Stimulated activated CD4-positive, alpha-beta T cell treated with anti-CD3 and anti-CD28 coated beads, Interleukin-1b, Interleukin-23, amount 100 ng/mL, for 4 hours (primary cell): Measurements from ENCODE around the gene IPO9.

Experiments
- DNase-seq, 2 donors: peaks; one replicate each; pipeline ENCODE4 v3.0.0-alpha.2; 2020; ENCODE audit warnings: low read depth in 2 of 2

Gene IPO9

DNA sequence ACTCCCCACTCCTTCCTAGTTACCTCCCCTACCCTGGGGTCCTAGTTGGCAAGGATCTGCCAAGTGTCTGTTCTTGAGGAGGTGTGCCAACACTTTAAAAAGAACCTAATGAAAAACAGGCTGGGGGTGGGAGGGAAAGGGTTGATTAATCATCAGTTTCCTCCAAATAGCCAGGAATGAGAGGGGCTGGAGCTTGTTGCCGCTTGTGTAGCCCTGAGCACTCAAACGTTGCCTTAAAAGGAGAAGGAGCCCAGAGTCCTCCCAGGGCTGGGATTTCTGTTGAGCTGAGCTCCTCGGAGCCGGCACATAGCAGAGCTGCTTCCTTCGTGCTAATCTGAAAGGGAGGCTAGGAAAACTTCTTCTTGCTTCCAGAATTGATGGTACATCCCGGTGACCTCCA lies 75.6 kb downstream of the IPO9 start:
- DNase-seq, result no peak

DNA sequence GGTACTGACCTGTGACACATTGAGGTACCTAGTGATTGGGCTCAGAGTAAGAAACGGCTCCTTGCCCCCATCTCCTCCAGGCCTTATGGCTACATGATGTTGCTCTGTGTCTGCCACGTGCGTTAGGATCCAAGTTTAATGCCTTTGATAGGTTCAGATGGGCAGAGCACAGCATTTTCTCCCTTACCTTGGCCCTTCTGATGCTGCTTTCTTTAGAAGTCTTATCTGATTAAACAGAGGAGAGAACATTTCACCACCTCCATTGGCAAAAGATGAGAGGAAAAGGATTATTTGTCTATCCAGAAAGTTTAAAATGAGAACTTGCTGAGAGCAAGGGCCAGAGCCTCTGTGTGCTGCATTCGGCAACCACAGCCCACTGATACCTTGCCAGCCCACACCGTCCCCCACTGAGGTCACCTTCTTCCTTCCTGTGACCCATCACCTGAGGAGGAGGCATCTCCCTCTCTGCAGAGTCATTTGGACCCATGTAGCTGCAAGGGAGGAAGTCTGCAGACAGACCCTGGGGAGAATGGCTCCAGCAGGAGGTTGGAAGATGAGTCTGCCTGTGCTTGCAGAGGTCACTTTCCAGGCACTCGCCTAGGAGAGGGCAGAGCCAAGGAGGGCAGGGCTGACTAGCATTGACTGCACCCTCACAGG lies 76.4 kb downstream of the IPO9 start:
- DNase-seq, result no peak

DNA sequence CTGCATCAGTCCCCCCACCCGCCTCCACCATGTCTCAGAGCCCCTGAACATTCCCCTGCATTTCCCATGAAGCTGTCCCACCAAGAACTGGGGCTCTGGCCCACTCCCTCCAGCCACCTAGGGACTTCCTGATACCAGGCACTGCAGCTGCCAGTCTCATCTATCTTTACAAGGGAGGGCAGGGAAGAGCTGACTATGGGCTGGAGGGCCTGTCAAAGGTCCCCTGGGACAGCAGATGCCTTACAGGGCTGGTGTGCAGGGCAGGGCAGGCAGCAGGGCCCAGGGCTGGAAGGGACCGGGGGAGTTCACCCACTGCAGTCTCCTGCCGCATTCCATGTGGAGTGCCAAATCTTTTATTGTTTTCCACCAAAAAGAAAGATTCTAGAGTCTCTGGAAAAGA lies 77.4 kb downstream of the IPO9 start:
- no peak for DNase-seq

- DNase-seq, result no peak
Observed at GRCh38 chr1:201907621-201908020, 78.7 kb downstream of the IPO9 start.

DNA sequence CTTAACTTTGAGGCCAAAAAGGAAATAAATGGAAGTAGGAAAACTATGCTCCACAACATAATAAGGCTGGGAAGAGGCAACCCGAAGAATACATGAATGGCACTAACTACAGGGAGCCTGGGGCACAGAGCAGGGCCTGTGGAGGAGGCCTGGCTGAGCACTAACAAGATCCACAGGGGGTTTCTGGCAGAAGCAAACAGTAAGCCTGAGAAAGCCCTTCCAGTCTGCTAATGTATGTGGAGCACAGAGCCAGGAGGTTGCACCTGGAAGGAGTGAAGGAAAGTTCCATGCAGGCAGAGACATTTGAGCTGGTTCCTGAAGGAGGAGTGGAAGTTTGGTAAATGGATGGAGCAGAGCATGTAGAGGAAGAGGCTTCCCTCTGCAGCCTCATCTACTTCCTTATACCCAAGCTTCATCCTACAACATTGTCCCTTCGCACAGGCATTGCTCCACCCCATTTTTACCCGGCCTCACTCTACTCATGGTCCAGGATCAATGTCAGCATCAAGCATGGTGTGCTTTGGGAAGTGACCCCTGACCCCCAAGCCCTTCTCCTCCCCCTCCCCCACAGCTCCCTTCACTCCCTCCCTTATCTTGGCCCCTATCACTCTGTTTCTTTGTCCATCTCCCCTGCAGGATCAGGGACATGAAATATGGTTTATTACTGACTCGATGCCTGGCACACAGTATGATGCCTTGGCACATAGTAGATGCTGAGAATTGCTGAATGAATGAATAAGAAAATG lies 83.0 kb downstream of the IPO9 start:
- DNase-seq, result no peak

DNA sequence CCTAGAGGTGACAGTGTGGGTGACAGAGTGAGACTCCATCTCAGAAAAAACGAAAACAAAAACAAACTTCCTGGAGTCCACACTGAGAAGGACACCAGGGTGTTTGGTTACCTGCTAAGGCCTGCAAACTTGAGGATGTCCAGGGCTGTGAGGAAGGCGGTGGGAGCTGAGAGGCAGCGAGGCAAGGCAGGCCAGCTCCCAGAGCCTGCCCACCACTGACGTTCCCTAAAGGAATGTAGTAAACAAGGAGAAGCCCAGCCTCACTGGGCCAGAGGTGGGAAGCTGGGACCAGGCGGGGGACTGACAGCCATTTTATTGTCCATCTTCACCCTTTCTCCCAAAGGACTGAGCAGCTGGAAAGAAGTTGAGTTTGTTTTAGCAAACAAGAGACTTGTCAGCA lies 83.9 kb downstream of the IPO9 start:
- DNase-seq, result no peak

GRCh38 chr1:201914456-201915235 lies 85.7 kb downstream of the IPO9 start:
- DNase-seq, result no peak

- DNase-seq, result no peak
Observed at GRCh38 chr1:201916649-201917249, 87.8 kb downstream of the IPO9 start.

- DNase-seq, result no peak
Observed at GRCh38 chr1:201917362-201918033, 88.5 kb downstream of the IPO9 start.

- no peak for DNase-seq
Observed at GRCh38 chr1:201918343-201918742, 89.4 kb downstream of the IPO9 start.

DNA sequence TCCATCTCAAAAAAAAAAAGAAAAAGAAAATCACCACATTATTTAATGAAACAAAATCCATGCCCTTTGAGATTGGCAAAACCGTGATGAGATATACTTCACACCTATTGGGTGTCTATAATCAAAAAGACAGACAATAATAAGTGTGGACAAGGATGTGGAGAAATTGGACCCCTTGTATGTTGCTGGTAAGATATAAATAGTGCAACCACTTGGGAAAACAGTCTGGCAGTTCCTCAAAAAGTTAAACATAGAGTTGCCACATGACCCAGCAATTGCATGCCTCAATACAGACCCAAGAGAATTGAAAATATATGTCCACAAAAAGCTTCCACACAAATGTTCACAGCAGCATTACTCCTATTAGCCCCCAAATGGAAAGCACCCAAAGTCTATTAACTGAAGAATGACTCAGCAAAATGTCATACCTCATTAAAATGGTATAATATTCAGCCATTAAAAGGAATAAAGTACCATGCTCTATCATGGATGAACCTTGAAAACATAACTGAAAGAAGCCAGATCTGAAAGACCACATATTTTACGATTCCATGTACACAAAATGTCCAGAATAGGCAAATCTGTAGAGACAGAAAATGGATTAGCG lies 93.1 kb downstream of the IPO9 start:
- DNase-seq, result no peak

GRCh38 chr1:201925301-201925567 lies 96.3 kb downstream of the IPO9 start:
- no peak for DNase-seq

DNA sequence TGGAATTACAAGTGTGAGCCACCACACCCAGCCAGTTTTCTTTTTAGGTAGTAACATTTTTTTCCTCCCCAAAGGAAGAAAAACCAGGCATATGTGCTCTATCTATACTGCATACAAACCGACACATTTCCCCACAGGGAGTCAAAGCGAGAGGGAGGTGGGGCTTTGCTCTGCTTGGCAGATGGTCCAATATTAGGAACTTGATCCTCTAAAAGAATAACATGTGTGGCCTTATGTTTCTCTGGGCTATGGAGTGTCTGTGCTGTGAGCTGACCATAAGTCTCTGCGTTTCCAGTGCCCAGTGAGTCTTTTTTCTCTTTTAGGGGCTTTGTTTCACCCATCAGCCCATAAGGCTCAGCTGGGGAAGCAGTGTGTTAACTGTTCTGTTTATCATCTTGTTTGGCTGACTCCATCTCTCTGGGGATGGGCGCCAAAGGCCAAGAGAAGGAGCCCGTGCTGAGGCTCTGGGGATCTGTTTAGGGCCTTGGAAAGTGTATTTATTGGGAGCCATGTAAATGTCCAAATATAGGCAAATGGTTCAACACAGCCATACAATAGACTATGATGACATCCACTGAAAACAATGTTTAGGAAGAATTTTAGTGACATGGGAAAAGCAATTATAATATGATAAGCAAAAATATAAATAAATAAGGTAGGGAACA lies 97.2 kb downstream of the IPO9 start:
- no peak for DNase-seq

DNA sequence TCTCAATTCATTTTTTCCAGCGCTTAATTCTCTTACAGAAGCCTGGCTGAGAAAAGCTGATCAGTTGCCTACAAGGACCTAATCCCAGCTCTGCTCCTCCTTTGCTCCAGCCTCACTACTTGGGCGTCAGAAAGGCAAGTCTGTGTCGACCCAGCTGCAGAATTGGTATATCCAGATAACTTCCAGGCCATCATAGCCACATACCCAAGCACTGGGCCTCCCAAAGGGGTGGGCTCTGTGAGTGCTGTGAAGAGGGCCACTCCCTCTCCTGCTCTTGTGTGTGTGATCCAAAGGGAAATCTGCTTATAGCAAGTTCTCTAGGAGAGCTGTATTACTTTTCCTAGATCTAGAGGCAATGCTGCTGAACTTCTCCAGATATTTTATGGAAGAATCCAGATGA lies 99.3 kb downstream of the IPO9 start:
- no peak for DNase-seq

DNA sequence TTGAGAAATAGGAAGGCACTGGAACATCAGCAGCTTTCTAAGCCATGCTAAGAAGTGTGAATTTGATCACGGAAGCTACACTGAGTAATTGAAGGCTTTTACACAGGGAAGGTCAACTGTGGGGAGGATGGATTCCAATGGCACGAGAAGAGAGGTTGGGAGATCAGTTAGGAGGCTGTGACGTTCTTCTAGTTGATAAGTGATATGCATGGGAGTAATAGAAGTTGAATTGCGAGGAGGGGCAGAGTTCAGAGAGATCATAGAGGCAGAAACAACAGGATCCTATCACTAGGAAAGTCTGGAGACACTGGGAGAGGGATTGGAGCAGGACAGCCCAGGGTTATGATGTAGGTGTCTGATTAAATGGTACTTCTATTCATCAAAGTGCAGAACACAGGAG lies 101.2 kb downstream of the IPO9 start:
- no peak for DNase-seq

- no peak for DNase-seq
Observed at GRCh38 chr1:201930803-201931202, 101.8 kb downstream of the IPO9 start.
